CD4-positive, alpha-beta T cell treated with Interleukin-4 for 1 hour (primary cell): ENCODE measurements around the gene AP3D1.

Source experiments
- DNase-seq, 2 donors: peaks; one replicate each; pipeline ENCODE4 v3.0.0-alpha.2; 2020 to 2022

The AP3D1 gene

DNA sequence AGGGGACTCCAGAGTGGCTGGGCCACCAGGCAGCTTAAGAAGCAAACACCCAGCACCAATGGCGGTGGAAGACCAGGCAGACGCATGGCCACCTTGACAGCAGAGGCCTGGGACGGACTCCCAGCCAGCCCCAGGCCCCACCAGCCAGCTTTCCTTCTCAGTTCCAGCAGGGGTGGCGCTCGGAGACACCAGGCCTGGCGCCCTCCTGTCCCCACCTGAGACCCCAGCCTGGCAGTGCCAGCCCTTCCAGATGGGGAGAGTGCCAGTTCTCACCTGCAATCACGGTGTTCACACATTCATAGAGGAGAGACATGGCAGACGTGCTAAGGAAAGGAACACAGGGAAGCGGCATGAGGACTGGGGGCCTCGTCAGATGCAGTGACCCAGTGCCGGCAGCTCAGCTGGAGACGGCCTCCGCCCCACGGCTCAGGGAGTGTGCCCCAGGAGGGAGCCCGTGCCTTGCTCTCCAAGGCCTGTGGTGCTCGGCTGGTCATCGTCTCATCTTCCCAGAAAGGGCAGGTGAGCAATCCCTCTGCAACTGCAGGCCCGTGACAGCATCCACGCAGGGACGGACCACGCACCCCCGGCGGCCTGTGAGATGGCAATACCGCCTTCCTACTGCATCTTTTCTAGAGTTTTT lies 24.4 kb downstream of the AP3D1 start:
- DNase-seq, result no peak

DNA sequence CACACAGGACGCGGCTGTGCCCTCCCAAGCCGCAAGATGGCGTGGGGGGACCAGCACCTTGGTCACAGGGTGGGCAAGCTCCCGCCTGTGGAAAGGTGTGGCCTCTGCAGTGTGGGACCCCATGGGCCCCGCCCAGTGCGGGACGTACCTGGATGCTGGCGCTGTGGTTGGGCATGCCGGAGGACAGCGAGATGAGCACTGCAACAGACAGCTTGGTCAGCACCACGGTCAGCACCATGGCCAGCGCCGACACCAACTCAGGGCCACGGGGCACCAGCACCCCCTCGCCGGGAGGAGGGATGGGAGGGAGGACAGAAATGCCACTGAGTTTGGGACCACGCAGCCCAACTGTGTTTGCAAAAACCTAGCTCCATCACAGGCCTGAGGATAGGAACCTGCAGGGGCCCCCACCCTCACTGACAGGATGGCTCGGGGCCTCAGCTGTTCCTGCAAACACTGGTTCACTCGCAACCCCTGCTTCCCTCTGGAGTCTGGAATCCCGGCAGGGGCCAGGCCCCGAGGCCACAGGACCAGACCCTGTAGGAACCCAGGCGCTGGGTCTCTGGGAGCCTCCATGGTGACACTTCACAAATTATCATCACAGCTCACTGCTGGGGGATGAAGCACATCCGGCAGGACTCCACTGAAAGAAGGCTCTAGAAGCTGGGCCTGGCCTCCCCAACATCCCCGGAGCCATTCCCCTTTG lies 27.5 kb downstream of the AP3D1 start:
- no peak for DNase-seq

DNA sequence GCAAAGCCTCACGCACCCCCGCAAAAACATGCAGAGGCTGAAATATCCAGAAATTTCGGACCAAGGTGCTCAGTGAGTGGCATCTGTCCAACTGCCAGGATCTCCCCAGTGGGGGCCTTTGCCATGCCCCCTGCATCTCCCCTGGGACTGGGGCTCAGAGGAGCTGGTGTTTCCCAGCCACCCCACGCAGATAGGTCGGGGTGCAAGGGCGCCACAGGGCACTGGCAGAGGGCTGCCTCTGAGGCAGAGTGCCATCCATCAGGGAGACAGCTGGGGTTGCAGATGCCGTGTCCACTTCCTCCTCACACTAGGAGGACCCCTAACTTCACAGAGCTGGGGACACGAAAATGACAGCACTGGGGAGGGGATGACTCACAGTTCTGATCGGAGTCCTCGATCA lies 28.4 kb downstream of the AP3D1 start:
- DNase-seq, result no peak

DNA sequence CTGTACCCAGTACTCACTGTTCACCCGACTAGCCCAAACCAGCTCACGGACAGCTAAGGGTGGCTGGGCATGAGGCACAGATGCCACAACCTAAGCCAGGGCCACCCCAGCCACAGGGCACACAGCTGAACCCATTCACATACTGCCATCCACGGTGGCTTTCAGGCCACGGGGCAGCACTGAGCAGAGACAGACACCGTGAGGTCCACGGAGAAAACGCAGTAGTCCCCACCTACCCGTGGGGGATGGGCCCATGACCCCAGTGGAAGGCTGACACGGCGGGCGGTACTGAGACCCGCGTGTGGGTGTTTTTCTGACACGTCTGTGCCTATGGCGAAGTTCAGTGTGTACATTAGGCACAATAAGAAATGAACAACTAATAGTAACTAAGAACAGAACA lies 29.1 kb downstream of the AP3D1 start:
- DNase-seq, result no peak

DNA sequence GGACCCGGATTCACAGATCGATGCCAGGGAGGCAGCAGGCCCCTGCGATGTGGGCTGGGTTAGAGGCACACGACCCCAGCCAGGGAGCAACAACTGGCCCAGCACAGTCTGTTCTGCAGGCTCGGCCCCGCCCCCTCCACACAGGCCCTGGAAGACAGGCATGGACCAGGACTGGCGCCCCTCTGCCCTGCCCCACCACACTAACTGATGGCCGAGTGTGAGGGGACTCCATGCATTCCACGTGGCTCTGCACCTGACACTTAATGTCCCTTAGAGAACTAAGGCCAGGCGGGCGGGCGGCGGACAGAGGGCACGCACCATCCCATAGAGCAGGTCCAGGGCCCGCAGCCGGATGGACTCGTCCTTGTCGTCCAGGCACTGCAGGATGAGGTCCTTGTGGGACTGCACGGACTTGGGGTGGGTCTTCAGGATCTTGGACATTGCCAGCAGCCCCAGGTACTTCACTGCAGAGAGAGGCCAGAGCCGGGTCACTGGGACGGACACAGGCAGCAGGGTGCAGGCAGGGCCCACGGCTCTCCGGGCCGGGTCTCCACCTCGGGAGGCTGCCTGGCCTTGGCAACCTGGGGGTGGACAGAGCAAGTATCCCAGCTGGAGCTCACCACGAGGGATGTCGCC lies 29.8 kb downstream of the AP3D1 start:
- DNase-seq, result no peak

DNA sequence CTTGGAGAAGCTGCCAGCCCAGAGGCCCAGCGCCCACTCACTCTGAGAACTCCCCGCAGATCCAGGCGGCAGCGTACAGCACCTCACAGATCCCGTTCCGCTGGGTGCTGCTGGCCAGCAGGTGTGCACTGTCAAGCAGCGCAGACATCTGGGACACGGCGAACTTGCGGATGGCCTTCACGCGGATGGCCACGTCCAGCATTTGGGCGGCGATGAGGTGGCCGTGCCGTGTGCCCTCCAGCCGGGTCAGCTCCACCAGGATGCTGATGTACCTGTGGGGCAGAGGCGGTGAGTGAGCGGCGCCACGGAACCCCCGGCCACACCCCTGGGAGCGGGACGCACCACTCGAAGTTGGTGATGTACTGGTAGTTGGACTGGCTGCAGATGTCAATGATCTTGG lies 30.5 kb downstream of the AP3D1 start:
- no peak for DNase-seq

DNA sequence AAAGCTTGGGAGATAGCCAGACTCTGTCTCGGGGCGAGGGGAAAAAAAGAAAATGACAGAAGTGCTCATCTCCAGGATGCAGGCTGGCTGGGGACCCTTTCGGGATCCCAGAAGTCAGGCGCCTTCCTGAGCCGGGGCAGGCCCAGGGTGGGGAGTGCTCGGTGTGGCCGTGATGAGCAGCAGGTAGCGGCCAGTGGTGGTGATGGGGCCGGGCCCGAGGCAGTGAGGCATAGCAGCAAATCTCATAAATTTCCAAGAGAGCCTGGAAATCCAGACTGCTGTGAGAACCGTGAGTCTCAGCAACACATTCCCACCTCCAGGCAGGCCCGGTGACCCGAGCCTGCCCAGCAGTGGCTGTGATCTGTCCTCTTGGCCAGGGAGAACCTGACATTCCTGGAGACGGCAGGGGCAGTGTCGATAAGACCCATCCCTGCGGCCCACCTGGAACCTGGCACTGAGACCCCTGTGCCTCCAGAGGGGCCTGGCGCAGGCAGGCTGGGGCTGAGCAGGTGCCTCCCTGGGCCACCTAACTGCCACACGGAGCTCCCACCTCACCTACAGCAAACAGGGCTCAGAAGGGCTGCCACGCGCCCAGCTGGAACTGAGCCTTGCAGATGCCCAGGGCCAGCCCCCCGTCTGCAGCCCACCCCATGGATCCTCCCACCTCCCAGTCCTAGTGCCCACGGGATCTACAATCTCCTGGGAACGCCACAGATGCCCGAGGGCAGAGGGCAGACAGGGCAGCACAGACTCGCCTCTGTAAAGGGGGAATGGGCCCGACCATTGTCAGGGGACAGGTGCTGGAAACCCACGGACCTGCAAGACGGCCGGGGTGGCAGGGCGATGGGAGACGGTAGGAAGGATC lies 31.2 kb downstream of the AP3D1 start:
- DNase-seq, result no peak

DNA sequence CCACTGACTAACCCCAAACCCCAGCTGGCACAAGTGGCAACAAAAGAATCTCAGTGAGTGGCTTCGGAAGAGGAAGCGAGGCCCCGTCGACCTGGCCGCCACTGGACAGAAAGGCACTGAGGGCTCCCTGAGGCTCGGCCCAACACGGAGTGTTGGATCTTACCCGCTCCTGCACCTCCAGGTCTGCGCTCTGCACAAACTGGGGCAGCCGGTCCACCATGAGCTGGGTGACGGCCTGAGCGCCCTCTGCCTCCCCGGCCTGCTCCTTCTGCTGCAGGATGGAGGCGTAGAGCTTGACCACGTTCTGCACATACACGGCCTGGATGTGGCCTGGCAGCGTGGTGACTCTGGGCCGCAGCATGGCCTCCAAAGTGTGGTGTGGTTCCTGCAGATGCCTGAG lies 32.9 kb downstream of the AP3D1 start:
- no peak for DNase-seq

DNA sequence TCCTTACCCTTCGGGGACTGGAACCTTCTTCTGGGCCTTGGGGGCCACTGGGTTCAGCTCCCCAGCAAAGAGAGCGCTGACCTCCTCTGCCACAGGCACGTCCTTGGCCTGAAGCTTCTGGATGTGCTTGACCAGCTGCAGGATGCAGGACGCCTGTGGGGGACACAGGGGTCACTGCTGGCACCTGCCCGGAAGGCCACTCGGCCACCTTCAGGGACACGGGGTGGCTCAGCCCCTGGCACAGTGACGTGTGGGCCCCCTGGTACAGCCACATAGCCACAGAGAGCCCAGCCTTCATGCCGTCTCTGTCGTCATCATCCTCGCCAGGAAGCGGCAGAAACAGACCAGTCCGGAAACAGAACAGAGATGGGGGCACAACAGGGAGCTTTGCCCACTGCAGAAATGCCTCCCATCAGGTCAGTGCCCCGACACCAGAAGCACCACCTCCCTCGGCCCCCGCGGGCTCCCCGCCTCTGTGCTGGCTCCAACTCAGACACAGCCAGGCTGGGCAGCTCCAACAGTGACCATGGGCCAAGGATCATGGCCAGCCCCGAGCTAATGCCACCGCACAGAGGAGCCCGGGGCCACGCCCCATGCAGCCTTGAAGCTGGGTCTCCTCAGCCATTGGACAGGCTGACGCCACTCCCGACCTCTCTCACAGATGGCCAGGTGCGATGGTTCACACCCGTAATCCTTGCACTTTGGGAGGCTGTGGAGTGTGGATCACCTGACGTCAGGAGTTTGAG lies 34.0 kb downstream of the AP3D1 start:
- DNase-seq, result no peak

DNA sequence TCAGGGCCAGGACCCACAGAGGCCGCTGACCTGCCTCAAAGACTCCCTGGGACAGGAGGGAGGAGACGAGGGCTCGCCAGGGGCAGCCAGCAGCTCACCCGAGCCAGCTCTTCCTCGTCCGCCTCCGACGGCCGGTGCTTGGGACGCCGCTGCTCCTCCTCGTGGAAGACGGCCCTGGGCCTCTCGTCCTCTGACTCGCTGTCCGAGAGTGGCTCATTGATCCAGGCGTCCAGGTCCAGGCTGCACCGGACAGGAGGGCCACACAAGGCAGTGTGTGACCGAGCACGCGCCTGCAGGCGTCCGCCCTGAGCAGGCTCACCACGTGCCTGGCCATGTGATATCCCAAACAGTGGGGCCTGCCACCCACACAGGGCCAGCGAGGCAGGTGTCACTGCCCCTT lies 34.9 kb downstream of the AP3D1 start:
- DNase-seq, result no peak

DNA sequence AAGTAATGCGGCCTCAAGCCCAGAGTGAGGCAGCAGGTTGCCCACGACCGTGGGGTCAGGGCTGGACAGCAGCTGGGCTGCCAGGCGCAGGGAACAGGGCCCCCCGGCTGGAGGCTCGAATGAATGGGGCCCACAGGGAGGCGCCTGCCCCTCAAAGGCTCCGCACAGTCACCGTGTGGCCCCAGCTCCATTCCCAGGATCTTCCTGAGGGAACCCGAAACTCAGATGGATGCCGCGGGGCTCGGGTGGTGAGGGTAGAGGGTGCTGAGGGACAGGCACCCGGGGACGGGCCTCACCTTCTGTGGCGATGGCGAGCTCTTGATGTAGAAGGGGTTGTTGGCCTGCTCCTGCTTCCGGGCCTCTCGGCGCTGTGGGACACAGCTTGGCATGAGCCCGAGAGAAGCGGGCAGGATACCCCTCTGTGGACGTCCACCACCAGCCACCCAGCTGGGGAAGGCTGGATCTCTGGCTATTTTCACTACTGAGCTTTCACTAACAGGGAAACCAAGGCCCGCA lies 35.4 kb downstream of the AP3D1 start:
- DNase-seq, result no peak

DNA sequence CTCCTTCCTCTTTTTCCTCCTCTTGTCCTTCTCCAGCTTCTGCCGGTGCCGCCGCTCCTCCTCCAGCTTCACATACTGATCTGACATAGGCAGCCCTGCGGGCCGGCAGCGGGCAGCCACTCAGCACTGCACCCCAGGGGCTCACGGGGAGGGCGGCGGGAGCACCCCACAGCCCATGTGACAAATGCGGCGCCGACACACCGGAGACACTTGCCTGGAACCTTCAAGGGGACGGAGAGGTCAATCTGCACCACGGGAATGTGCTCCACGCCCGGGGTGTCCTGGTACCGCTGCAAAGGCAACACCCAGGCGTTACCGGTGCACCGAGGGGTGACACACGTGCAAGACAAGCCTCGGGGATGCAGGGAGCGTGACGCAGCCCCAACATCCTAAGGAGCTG lies 36.0 kb downstream of the AP3D1 start:
- DNase-seq, result no peak

DNA sequence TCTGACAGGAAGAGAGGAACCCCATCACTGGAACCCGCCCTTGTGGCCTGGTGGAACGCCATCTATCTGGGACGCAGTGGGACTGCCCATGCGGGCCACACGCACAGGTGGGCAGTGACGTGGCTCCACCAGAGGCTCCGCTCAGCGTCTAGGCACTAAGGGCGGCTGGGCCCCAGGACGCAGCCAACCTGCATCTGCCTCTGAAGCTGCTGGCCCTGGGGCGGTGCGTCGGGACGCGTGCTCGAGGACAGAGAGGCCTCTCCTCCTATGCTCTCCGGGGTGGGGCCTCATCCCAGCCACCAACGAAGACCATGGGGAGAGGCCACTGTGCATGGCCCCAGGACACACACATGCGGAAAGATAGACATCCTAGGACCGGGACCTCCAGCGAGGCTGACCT lies 36.5 kb downstream of the AP3D1 start:
- DNase-seq, result no peak

DNA sequence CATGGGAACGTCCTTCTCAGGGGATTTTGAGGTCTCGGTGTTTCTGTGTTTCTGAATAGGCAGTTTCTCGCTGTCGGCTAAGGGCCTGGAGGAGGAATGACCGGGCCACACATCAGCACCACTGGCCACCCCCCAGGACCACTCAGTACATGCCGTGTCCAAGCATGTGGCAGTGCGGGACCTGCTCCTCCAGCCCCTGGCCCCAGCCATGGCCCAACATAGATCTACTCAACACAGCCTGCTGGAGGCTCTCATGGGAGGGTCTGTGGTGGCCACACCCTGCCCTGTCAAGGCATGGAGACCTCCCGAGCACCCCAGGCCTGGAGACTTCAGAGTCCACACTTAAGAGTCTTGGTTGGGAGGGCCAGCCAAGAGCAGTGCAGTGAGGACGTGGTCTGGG lies 37.1 kb downstream of the AP3D1 start:
- DNase-seq, result no peak

DNA sequence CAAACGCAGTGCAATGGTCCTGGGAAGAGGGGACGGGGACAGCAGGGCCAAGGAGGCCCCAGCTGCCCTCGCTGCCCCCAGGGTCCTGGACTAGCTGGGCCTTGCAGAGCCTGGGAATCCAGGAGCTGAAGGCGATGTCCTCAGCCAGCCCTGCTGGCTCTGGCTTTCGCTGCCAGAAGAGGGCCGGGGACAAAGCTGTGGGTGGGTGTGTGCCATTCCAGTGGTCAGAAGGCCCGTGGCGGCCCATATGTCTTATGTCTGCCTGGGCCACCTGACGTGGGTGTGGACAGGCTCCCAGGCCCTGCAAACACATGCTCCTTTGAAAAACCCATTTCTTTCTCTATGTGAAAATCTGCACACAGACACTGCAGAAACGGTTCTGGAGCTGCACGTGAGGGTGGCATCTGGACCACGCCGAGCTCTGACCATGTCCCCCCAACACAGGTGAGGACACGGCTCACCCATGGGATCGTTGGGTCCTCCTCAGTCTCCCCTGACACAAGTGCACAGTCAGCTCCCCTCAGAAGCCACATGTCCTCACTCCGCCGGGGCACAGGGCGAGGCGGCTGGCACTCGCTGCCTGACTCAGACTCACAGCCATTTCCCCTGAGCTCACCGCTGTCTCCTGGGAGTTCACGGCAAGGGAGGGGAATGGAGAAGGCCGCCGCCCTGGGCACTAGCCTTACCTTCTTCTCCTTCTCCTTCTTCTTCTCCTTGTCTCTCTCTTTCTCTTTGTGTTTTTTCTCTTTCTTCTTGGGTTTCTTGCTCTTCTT lies 37.7 kb downstream of the AP3D1 start:
- no peak for DNase-seq

DNA sequence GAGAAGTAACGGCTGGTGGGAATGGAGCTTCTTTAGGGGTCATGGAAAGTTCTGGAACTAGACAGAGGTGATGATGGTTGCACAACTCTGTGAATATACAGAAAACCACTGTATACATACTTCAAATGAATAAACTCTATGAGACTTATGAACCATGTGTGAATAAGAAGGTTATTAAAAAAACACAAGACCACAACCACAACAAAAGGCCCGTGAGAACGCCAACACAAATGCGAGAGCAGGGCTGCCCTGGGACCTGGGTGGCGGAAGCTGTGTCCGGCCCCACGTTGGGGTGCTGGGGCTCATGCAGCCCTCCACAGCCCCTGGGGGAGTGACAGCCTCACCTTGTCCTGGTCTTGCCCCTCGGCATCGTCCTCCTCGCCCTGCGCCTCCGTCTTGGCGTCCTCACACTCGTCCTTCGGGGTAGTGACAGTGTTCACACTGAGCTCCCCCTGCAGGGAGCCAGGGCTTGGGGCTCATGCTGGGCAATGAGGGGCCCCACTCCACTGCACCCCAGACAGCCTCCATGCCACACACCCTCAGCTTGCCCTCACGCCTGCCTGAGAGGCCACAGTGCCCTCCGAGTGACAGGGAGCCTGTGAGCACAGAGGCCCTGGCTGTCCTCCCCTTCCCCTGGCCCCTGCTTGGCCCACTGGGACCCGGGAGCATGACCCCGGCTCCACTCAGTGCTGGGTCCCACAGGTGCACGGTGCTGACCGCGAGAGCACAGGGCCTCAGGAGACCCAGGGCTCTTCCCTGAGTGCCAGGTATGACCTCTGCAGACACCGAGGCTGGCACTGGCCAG lies 38.6 kb downstream of the AP3D1 start:
- peak in 1 of 2 donors; percentile 35 for DNase-seq

DNA sequence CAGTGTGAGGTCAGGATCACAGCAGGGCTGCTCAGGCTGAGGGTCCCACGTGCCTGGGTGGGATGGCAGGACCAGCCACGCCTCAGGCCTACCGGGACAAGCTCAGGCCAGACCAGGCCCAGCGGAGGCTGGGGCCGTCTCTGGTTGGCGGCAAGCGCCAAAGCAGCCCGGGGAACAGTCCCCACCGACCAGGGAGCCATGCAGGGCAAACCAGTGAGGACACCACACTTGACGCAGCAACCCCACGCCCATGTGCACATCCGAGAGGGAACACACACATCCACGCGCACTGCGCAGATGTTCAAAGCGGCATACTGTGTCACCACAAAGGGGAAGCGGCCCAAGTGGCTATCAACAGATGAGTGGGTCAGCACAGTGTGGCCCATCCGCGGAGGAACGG lies 39.5 kb downstream of the AP3D1 start:
- no peak for DNase-seq

DNA sequence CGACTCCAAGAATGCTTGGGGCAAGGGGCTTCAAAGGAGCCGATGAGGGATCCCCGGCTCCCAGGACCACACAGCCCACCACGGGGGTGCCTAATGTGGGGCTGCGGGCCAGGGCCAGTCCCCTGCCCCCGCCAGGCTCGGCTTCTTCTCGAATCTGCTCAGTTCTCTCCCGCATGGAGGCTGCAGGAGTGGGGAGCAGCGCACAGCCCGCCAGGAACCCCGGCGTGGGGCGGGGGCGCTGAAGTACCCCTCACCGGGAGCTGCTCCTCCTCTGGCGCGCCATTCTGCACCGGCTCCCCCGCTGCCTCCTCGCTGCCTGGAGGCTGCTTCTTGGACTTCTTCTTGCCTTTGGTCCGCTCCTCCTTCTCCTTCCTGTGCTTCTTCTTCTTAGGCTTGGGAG lies 39.9 kb downstream of the AP3D1 start:
- DNase-seq, result no peak

DNA sequence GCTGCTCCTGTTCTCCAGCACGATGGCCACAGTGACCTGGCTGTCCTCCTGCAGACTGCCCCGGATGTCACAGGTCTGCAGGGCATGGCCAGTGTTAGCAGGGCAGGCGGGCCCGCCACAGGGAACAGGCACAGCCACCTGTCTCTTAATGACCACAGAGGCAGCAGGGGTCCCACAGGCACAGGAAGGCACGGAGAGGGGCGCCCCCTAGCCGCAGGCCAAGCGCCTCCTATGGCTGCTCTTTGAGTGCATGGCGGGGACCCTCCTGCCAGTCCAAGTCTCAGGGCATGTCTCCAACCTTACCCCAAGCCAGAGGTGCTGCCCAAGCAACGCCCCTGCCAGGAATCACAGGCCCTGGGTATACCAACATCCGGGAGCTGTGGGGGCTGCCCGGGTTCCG lies 40.5 kb downstream of the AP3D1 start:
- DNase-seq, result no peak

DNA sequence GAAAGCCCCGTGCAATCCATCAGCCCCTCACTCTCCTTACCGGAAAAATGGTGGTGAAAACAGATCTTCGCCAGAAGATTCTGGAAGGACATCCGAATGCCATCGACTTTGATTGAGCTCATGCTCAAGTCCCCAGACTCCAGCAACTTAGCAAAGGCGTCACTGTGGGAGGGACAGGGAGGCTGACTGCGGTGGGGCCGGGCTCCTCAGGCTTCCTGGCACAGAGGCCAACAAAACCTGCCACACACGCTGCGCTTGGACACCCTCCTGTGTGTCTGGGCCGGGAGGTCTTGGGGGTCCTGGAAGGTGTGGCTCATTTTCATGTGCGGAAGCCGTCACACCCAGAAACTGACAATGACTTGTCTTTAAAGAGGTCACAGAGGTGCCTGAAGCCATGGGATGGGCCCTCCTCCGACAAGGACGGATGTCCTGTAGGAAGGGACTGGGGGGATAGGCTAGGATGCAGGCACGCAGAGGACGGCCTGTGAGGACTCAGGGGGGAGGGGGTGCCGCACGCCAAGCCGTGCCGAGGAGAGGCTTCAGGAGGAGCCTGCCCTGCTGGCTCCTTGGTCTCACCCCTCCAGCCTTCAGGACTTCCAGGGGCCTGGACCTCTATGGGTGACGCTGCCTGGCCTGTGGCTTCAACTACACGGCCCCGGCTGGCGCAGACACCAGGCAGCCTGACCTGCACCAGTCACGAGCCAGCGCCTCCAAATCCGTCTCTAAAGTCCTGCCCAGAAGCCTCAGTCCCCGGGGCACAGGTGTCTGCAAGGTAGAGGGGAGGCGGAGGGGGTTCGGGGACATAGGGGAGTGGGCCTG lies 42.1 kb downstream of the AP3D1 start:
- DNase-seq, result no peak
